ENCODE measurements around the gene GPC3.

Gene GPC3

GRCh38 chrX:133742602-133743305 lies 242.6 kb downstream of the GPC3 start:
- no peaks in the 10 kb centered on the region for H3K4me1 ChIP-seq (ENCODE audit: control insufficient read depth, low read length)
- H3K27ac ChIP-seq (ENCODE audit: low read depth, low read length) = no peak overlapping the region
- no peaks in the 10 kb centered on the region for H3K36me3 ChIP-seq (ENCODE audit: control insufficient read depth, low read length)
- no peak overlapping the region for H3K4me3 ChIP-seq (ENCODE audit: low read length)
- H3F3A ChIP-seq (ENCODE audit: control insufficient read depth, insufficient read depth) = no peaks in the 10 kb centered on the region
- no peaks in the 10 kb centered on the region for H3K9me3 ChIP-seq (ENCODE audit: control insufficient read depth, insufficient read depth, low read length)
- no peaks in the 10 kb centered on the region for H3K79me2 ChIP-seq (ENCODE audit: control insufficient read depth, low read length)
- no peaks in the 10 kb centered on the region for H3K27me3 ChIP-seq (ENCODE audit: control insufficient read depth, low read length)
- TF ChIP-seq EZH2phosphoT487 (IDR thresholded peaks at IDR 0.05; ENCODE audit: borderline replicate concordance, low read length) (no peak), CTCF (IDR thresholded peaks at IDR 0.05; ENCODE audit: low read depth, low read length, poor library complexity, severe bottlenecking) (no peak)
- H4K20me1 ChIP-seq (ENCODE audit: control insufficient read depth, insufficient read depth, low read depth, low read length) = no peaks in the 10 kb centered on the region
- no peaks in the 10 kb centered on the region for H3K9me2 ChIP-seq (replicated peaks; ENCODE audit: control insufficient read depth, low read length)
- no peak overlapping the region for H3K4me2 ChIP-seq (ENCODE audit: low read length)

- no peaks in the 10 kb centered on the region for H3K36me3 ChIP-seq (ENCODE audit: control insufficient read depth, low read length)
- H4K20me1 ChIP-seq (ENCODE audit: control insufficient read depth, insufficient read depth, low read depth, low read length) = no peaks in the 10 kb centered on the region
- H3K4me1 ChIP-seq (ENCODE audit: control insufficient read depth, low read length) = no peaks in the 10 kb centered on the region
- H3K4me2 ChIP-seq (ENCODE audit: low read length) = no peak overlapping the region
- H3K27me3 ChIP-seq (ENCODE audit: control insufficient read depth, low read length) = no peaks in the 10 kb centered on the region
- no peaks in the 10 kb centered on the region for H3K9me2 ChIP-seq (replicated peaks; ENCODE audit: control insufficient read depth, low read length)
- TF ChIP-seq EZH2phosphoT487 (IDR thresholded peaks at IDR 0.05; ENCODE audit: borderline replicate concordance, low read length) (no peak), CTCF (IDR thresholded peaks at IDR 0.05; ENCODE audit: low read depth, low read length, poor library complexity, severe bottlenecking) (no peak)
- H3K4me3 ChIP-seq (ENCODE audit: low read length) = no peak overlapping the region
- no peaks in the 10 kb centered on the region for H3F3A ChIP-seq (ENCODE audit: control insufficient read depth, insufficient read depth)
- no peak overlapping the region for H3K27ac ChIP-seq (ENCODE audit: low read depth, low read length)
- H3K9me3 ChIP-seq (ENCODE audit: control insufficient read depth, insufficient read depth, low read length) = no peaks in the 10 kb centered on the region
- H3K79me2 ChIP-seq (ENCODE audit: control insufficient read depth, low read length) = no peaks in the 10 kb centered on the region
Measured at GRCh38 chrX:133741303-133741702, 244.1 kb downstream of the GPC3 start.

GRCh38 chrX:133726642-133727041 lies 258.8 kb downstream of the GPC3 start:
- H3K27me3 ChIP-seq (ENCODE audit: control insufficient read depth, low read length) = no peaks in the 10 kb centered on the region
- H3K27ac ChIP-seq (ENCODE audit: low read depth, low read length) = no peak overlapping the region
- H3K9me3 ChIP-seq (ENCODE audit: control insufficient read depth, insufficient read depth, low read length) = no peaks in the 10 kb centered on the region
- H3K4me3 ChIP-seq (ENCODE audit: low read length) = no peak overlapping the region
- no peak overlapping the region for H3K4me2 ChIP-seq (ENCODE audit: low read length)
- no peaks in the 10 kb centered on the region for H4K20me1 ChIP-seq (ENCODE audit: control insufficient read depth, insufficient read depth, low read depth, low read length)
- no peaks in the 10 kb centered on the region for H3K4me1 ChIP-seq (ENCODE audit: control insufficient read depth, low read length)
- no peaks in the 10 kb centered on the region for H3F3A ChIP-seq (ENCODE audit: control insufficient read depth, insufficient read depth)
- H3K36me3 ChIP-seq (ENCODE audit: control insufficient read depth, low read length) = no peaks in the 10 kb centered on the region
- TF ChIP-seq EZH2phosphoT487 (IDR thresholded peaks at IDR 0.05; ENCODE audit: borderline replicate concordance, low read length) = no peak
- no peak for TF ChIP-seq CTCF (IDR thresholded peaks at IDR 0.05; ENCODE audit: low read depth, low read length, poor library complexity, severe bottlenecking)
- no peaks in the 10 kb centered on the region for H3K79me2 ChIP-seq (ENCODE audit: control insufficient read depth, low read length)
- no peaks in the 10 kb centered on the region for H3K9me2 ChIP-seq (replicated peaks; ENCODE audit: control insufficient read depth, low read length)

All from DOHH2 (cell line).